HepG2 (cell line): ENCODE measurements around the gene FOXD1. TPM values are rescaled to one million over a fixed set of nuclear protein-coding genes. Genes with fewer than 3 reads are reported as not detected.

Source experiments
- ATAC-seq: fragments of 200-7000 bp; cut with Tn5 transposase; 3 replicates; pipeline ENCODE4 v1.9.1; 2020; ENCODE audit warnings: mild to moderate bottlenecking, moderate library complexity
- BruUV-seq: library from RNA; stranded (reverse); fragments of 400-500 nt; replicated peaks from 2 replicates; lab custom pipeline; 2021; lab: Mats Ljungman, UMichigan
- CTCF ChIA-PET: fragments of 300-600 bp; formaldehyde crosslinking; extraction: SDS; loops from one replicate; lab custom pipeline; 2021; ENCODE audit warnings: low total read pairs, inconsistent platforms, low intra/inter-chr PET ratio; lab: Yijun Ruan, JAX
- POLR2A ChIA-PET: fragments of 350-600 bp; sonication (Branson Sonifier 250); formaldehyde crosslinking; loops from one replicate; lab custom pipeline; 2020; ENCODE audit warnings: antibody characterized with exemption, inconsistent platforms; lab: Yijun Ruan, JAX
- DNase-seq: peaks from one replicate; pipeline ENCODE4 v3.0.0-alpha.2; 2015; ENCODE audit warnings: low spot score
- FAIRE-seq: peaks from 3 replicates; lab custom pipeline; 2011; peaks lifted over from hg19 to GRCh38; lab: Jason Lieb, UNC
- H2AFZ ChIP-seq: one replicate; pipeline ENCODE4 v1.6.1; 2011; ENCODE audit warnings: low read length, inconsistent platforms
- H3K27ac ChIP-seq: fragments of 300-600 bp; 3 replicates; pipeline ENCODE4 v1.8.0; 2011; ENCODE audit warnings: mixed run types, mild to moderate bottlenecking, mixed read lengths, low read length, inconsistent platforms; ENCODE audit not compliant: insufficient read depth; ENCODE audit errors: extremely low read length
- H3K27me3 ChIP-seq, 2 experiments: fragments of 200-600 bp in 1 of 2; 2 replicates in 1 of 2; 3 replicates in 1 of 2; pipeline versions ENCODE4 v1.6.0 to v1.8.0; 2011; ENCODE audit warnings: low read length in 2 of 2, mild to moderate bottlenecking in 2 of 2, moderate library complexity in 2 of 2, inconsistent platforms in 1 of 2; ENCODE audit not compliant: insufficient read depth in 2 of 2, control insufficient read depth in 1 of 2
- H3K36me3 ChIP-seq, 2 experiments: fragments of 200-600 bp in 1 of 2; replicated peaks in 1 of 2; 2 replicates in 1 of 2; 3 replicates in 1 of 2; pipeline versions ENCODE4 v1.5.1 to v1.8.0; 2011; ENCODE audit warnings: low read length in 2 of 2, inconsistent platforms in 1 of 2; ENCODE audit not compliant: insufficient read depth in 2 of 2, control insufficient read depth in 1 of 2
- H3K4me1 ChIP-seq: 2 replicates; pipeline ENCODE4 v1.5.1; 2012; ENCODE audit warnings: low read length, inconsistent platforms; ENCODE audit not compliant: insufficient read depth
- H3K4me2 ChIP-seq: 2 replicates; pipeline ENCODE4 v1.6.0; 2011; ENCODE audit warnings: low read depth, low read length, inconsistent platforms
- H3K4me3 ChIP-seq, 3 experiments: fragments of 200-600 bp in 1 of 3; sonication (generic), shearing (Covaris generic) in 1 of 3; replicated peaks in 1 of 3; 2 replicates each; pipeline ENCODE4 v1.5.1; 2011 to 2016; ENCODE audit warnings: low read length in 3 of 3, inconsistent platforms in 2 of 3, low read depth in 2 of 3, mild to moderate bottlenecking in 2 of 3, control low read depth in 1 of 3, mixed read lengths in 1 of 3; ENCODE audit not compliant: insufficient read depth in 1 of 3
- H3K79me2 ChIP-seq: one replicate; pipeline ENCODE4 v1.6.1; 2011; ENCODE audit warnings: low read length, inconsistent platforms; ENCODE audit not compliant: insufficient read depth
- H3K9ac ChIP-seq: 2 replicates; pipeline ENCODE4 v1.6.0; 2011; ENCODE audit warnings: mild to moderate bottlenecking, low read depth, low read length, inconsistent platforms; ENCODE audit not compliant: insufficient read depth
- H3K9me3 ChIP-seq: 2 replicates; pipeline ENCODE4 v1.5.1; 2012; ENCODE audit warnings: mild to moderate bottlenecking, low read length
- H4K20me1 ChIP-seq: 2 replicates; pipeline ENCODE4 v1.6.0; 2011; ENCODE audit warnings: inconsistent platforms, mild to moderate bottlenecking, low read length, moderate library complexity; ENCODE audit not compliant: insufficient read depth
- ARID3A ChIP-seq: IDR thresholded peaks from 2 replicates; pipeline ENCODE4 v1.6.1; 2012; ENCODE audit warnings: low read depth, low read length, improper control_type of control experiment
- BHLHE40 ChIP-seq: IDR thresholded peaks from 2 replicates; pipeline ENCODE4 v1.6.1; 2011; ENCODE audit warnings: low read length, improper control_type of control experiment
- BRD4 ChIP-seq: sonication (generic); formaldehyde crosslinking; IDR thresholded peaks from 2 replicates; pipeline ENCODE4 v1.4.0; 2020; ENCODE audit warnings: missing genetic modification reagents
- CEBPG ChIP-seq: IDR thresholded peaks from 2 replicates; pipeline ENCODE4 v1.6.1; 2016
- CHD2 ChIP-seq: IDR thresholded peaks from 2 replicates; pipeline ENCODE4 v1.6.1; 2011; ENCODE audit warnings: low read depth, low read length, improper control_type of control experiment
- ETS1 ChIP-seq: sonication (generic); formaldehyde crosslinking; IDR thresholded peaks from 2 replicates; pipeline ENCODE4 v1.4.0; 2020; ENCODE audit warnings: missing genetic modification reagents
- FOXK2 ChIP-seq: fragments of 450-650 bp; IDR thresholded peaks from 2 replicates; pipeline ENCODE4 v1.6.1; 2016
- GABPA ChIP-seq, 2 experiments: IDR thresholded peaks; 2 replicates each; pipeline ENCODE4 v1.6.1; 2011 to 2016; ENCODE audit warnings: low read depth in 2 of 2, low read length in 1 of 2, missing biosample characterization in 1 of 2, missing genetic modification characterization in 1 of 2
- GZF1 ChIP-seq: sonication (generic); formaldehyde crosslinking; IDR thresholded peaks from 2 replicates; pipeline ENCODE4 v1.5.1; 2020; ENCODE audit warnings: mild to moderate bottlenecking, missing genetic modification reagents
- HMG20A ChIP-seq: IDR thresholded peaks from 2 replicates; pipeline ENCODE4 v1.6.1; 2016; ENCODE audit warnings: borderline replicate concordance
- IRF9 ChIP-seq: sonication (generic); formaldehyde crosslinking; IDR thresholded peaks from 2 replicates; pipeline ENCODE4 v1.8.0; 2022; ENCODE audit warnings: missing genetic modification reagents, mild to moderate bottlenecking, borderline replicate concordance
- MAFF ChIP-seq: IDR thresholded peaks from 2 replicates; pipeline ENCODE4 v1.6.1; 2011; ENCODE audit warnings: low read depth, low read length, improper control_type of control experiment
- PHF5A ChIP-seq: IDR thresholded peaks from one replicate; pipeline ENCODE4 v1.6.1; 2018; ENCODE audit warnings: low read depth, missing genetic modification reagents; ENCODE audit not compliant: unreplicated experiment
- SAP130 ChIP-seq: IDR thresholded peaks from 2 replicates; pipeline ENCODE4 v1.6.1; 2016; ENCODE audit warnings: low read depth
- SP2 ChIP-seq: sonication (generic); formaldehyde crosslinking; IDR thresholded peaks from 2 replicates; pipeline ENCODE4 v1.5.1; 2020; ENCODE audit warnings: mild to moderate bottlenecking, missing genetic modification reagents
- YY1 ChIP-seq: IDR thresholded peaks from 2 replicates; pipeline ENCODE4 v1.6.1; 2011; ENCODE audit warnings: low read length, low read depth, moderate library complexity, mild to moderate bottlenecking; ENCODE audit not compliant: insufficient read depth, insufficient replicate concordance
- ZBTB1 ChIP-seq: sonication (generic); formaldehyde crosslinking; IDR thresholded peaks from 2 replicates; pipeline ENCODE4 v1.4.0; 2020; ENCODE audit warnings: missing genetic modification reagents, borderline replicate concordance
- ZNF180 ChIP-seq: sonication (generic); formaldehyde crosslinking; IDR thresholded peaks from 2 replicates; pipeline ENCODE4 v1.4.0; 2020; ENCODE audit warnings: low read depth, missing genetic modification reagents, borderline replicate concordance
- ZNF362 ChIP-seq: sonication (generic); formaldehyde crosslinking; IDR thresholded peaks from 2 replicates; pipeline ENCODE4 v1.4.0; 2020; ENCODE audit warnings: missing genetic modification reagents, mild to moderate bottlenecking, borderline replicate concordance
- WGBS: methylation state at CpG from one replicate; pipeline ENCODE4 v1.1.6; 2017; ENCODE audit warnings: low lambda C conversion rate; 5-methylcytosine and 5-hydroxymethylcytosine counted together
- in situ Hi-C: cut with HindIII; loops from 2 replicates; pipeline ENCODE4 v1.10.0; 2017; ENCODE audit warnings: low pct_unique_long_range_greater_than_20kb; ENCODE audit not compliant: extremely low pct_ligation_motif_present
- intact Hi-C: fragments of 100-400 bp; cut with micrococcal nuclease; formaldehyde crosslinking; loops from one replicate; pipeline ENCODE4 v1.10.0; 2022; ENCODE audit not compliant: unreplicated experiment
- polyA plus RNA-seq, 8 experiments: library from polyadenylated mRNA; depleted of rRNA in 3 of 8; stranded (reverse) in 7 of 8; unstranded in 1 of 8; fragments of >200 nt; fragmentation: Illumina TruSeq in 4 of 8; extraction: Trizol in 4 of 8; gene quantifications; 2 replicates each; pipeline versions ENCODE4 v1.2.1 to v1.2.3, GENCODE V29; 2011 to 2016; ENCODE audit warnings: low read depth in 4 of 8, missing spikeins in 1 of 8, mixed read lengths in 1 of 8; ENCODE audit not compliant: insufficient read depth in 1 of 8
- total RNA-seq, 5 experiments: library from RNA; depleted of rRNA; stranded (reverse); fragments of >200 nt; fragmentation: Illumina TruSeq; extraction: Trizol; gene quantifications; 2 replicates each; pipeline ENCODE4 v1.2.3, GENCODE V29; 2016; ENCODE audit warnings: low read depth in 1 of 5

Gene FOXD1
- total and polyA plus RNA-seq, 2 of the 13 experiments (the other 11 are each of a cell fraction or from before 2014, with no cell fraction given): 0.04 to 0.05 TPM

GRCh38 chr5:73496984-73497457, 48.4 kb upstream of the FOXD1 start (continued):
- TF ChIP-seq IRF9 (CRISPR knock-in tag) (no peak), YY1 (peak; percentile 77), ZNF180 (CRISPR knock-in tag) (no peak), SAP130 (peak; percentile 50), HMG20A (0 out of 2 replicates have a peak, but pooled peaks have one; percentile 17), GABPA (IDR thresholded peaks at IDR 0.05; ENCODE audit: low read depth, low read length) (no peak), GABPA (CRISPR knock-in tag; IDR thresholded peaks at IDR 0.05; ENCODE audit: low read depth) (0 out of 2 replicates have a peak, but pooled peaks have one; percentile 52), MAFF (no peak), CEBPG (CRISPR knock-in tag) (peak; percentile 71), BHLHE40 (peak; percentile 45; the same call in 1 of the 2 replicates), ARID3A (peak; percentile 90)

GRCh38 chr5:73495772-73496335, 47.3 kb upstream of the FOXD1 start:
- H3K27me3 ChIP-seq: peaks cover 0 to 4% of the 10 kb centered on the region in 2 experiments; a peak in 2 of 5 replicates
- no peaks in the 10 kb centered on the region for H3K9me3 ChIP-seq
- no peak for DNase-seq
- H3K36me3 ChIP-seq: 0 out of 5 replicates have a peak, but pooled peaks cover 0 to 5% of the 10 kb centered on the region in 2 experiments
- CTCF ChIA-PET: no interaction called here
- no peak overlapping the region for H3K27ac ChIP-seq
- H3K4me3 ChIP-seq: no peak overlapping the region
- no peak overlapping the region for H3K4me2 ChIP-seq
- H3K9ac ChIP-seq: no peak overlapping the region
- H2AFZ ChIP-seq: no peak overlapping the region
- H3K79me2 ChIP-seq: peaks cover 27% of the 10 kb centered on the region
- ATAC-seq: no peak
- 91% methylated on average over 4 of the region's 4 CpGs for WGBS
- no TSS peak for BruUV-seq
- in situ Hi-C loops: no loop called here
- FAIRE-seq: no peak
- peaks cover 23% of the 10 kb centered on the region for H3K4me1 ChIP-seq
- peaks cover 22% of the 10 kb centered on the region for H4K20me1 ChIP-seq
- intact Hi-C loops: loop anchor here (5.0 kb wide), 1 partner anchor 46 kb away; no protein-coding TSS in a partner anchor
- POLR2A ChIA-PET: no interaction called here
- TF ChIP-seq CHD2: no peak
- TF ChIP-seq FOXK2: no peak
- TF ChIP-seq SP2 (CRISPR knock-in tag): no peak
- TF ChIP-seq ZNF362 (CRISPR knock-in tag): no peak
- TF ChIP-seq ZBTB1 (CRISPR knock-in tag): no peak
- TF ChIP-seq PHF5A (CRISPR knock-in tag): no peak
- TF ChIP-seq GZF1: no peak
- no peak for TF ChIP-seq BRD4 (CRISPR knock-in tag)
- TF ChIP-seq ETS1 (CRISPR knock-in tag): no peak
